HG03442 (cell line): ENCODE results near the gene ARHGAP30.
"Not testable (repeated sequence)": the region's sequence is repeated elsewhere in the genome, so short reads cannot be mapped to it uniquely, and the experiment has no call there.

Source experiments
- ATAC-seq: cut with Tn5 transposase; IDR thresholded peaks from one replicate; pipeline ENCODE4 v1.9.1; 2021; ENCODE audit warnings: mild to moderate bottlenecking, moderate library complexity; ENCODE audit not compliant: unreplicated experiment

Gene ARHGAP30

GRCh38 chr1:161073474-161074121, 3.9 kb upstream of the ARHGAP30 start:
- ATAC-seq: no peak

GRCh38 chr1:161072751-161073449, 3.2 kb upstream of the ARHGAP30 start:
- ATAC-seq: no peak

GRCh38 chr1:161071886-161072371, 2.2 kb upstream of the ARHGAP30 start:
- no peak for ATAC-seq

- ATAC-seq: no peak
Observed at GRCh38 chr1:161070761-161071160, 1.1 kb upstream of the ARHGAP30 start.

- peak; percentile 0 for ATAC-seq
Observed at GRCh38 chr1:161069241-161069640, 450 bp downstream of the ARHGAP30 start.

GRCh38 chr1:161068306-161069234, 1.1 kb downstream of the ARHGAP30 start:
- ATAC-seq: peak; percentile 41

- no peak for ATAC-seq
Observed at GRCh38 chr1:161066694-161067093, 3.0 kb downstream of the ARHGAP30 start.

- ATAC-seq: not testable (repeated sequence)
Observed at GRCh38 chr1:161065681-161066080, 4.0 kb downstream of the ARHGAP30 start.

GRCh38 chr1:161063936-161064335, 5.8 kb downstream of the ARHGAP30 start:
- not testable (repeated sequence) for ATAC-seq

GRCh38 chr1:161061419-161061818, 8.3 kb downstream of the ARHGAP30 start:
- ATAC-seq: no peak

- no peak for ATAC-seq
Observed at GRCh38 chr1:161059293-161059692, 10.4 kb downstream of the ARHGAP30 start.

- no peak for ATAC-seq
Observed at GRCh38 chr1:161054805-161055204, 14.9 kb downstream of the ARHGAP30 start.

GRCh38 chr1:161054232-161054631, 15.5 kb downstream of the ARHGAP30 start:
- ATAC-seq: no peak

- no peak for ATAC-seq
Observed at GRCh38 chr1:161052899-161053298, 16.8 kb downstream of the ARHGAP30 start.

- ATAC-seq: no peak
Observed at GRCh38 chr1:161051219-161051618, 18.5 kb downstream of the ARHGAP30 start.

- no peak for ATAC-seq
Observed at GRCh38 chr1:161048949-161049722, 20.6 kb downstream of the ARHGAP30 start.

GRCh38 chr1:161047436-161048420, 22.0 kb downstream of the ARHGAP30 start:
- ATAC-seq: no peak

GRCh38 chr1:161046605-161047228, 23.0 kb downstream of the ARHGAP30 start:
- no peak for ATAC-seq
